ENCODE results near the gene NXF1. TPM values are rescaled to one million over a fixed set of nuclear protein-coding genes. Genes with fewer than 3 reads are reported as not detected.

The NXF1 gene
- total and polyA plus RNA-seq, 2 of the 13 experiments (the other 11 are each of a cell fraction or from before 2014, with no cell fraction given): 30.4 to 30.9 TPM

- TF ChIP-seq ZUFSP (CRISPR knock-in tag; IDR thresholded peaks at IDR 0.05; ENCODE audit: borderline replicate concordance) (no peak), NR0B2 (CRISPR knock-in tag; IDR thresholded peaks at IDR 0.05) (peak; percentile 53; the same call in 1 of the 2 replicates), TBX3 (IDR thresholded peaks at IDR 0.05; ENCODE audit: borderline replicate concordance) (no peak), ZNF746 (CRISPR knock-in tag; IDR thresholded peaks at IDR 0.05) (no peak), CC2D1A (CRISPR knock-in tag; IDR thresholded peaks at IDR 0.05) (no peak), YEATS4 (CRISPR knock-in tag; IDR thresholded peaks at IDR 0.05; ENCODE audit: borderline replicate concordance) (peak; percentile 55; the same call in 1 of the 2 replicates), E2F2 (CRISPR knock-in tag; IDR thresholded peaks at IDR 0.05; ENCODE audit: borderline replicate concordance) (no peak), TGIF2 (CRISPR knock-in tag; IDR thresholded peaks at IDR 0.05) (peak; percentile 39; the same call in 1 of the 2 replicates), SNAPC2 (CRISPR knock-in tag; IDR thresholded peaks at IDR 0.05) (no peak), KLF16 (CRISPR knock-in tag; IDR thresholded peaks at IDR 0.05) (peak in 1 of 2 experiments; percentile 86; a peak in 2 of 4 replicates), ZFP62 (CRISPR knock-in tag; IDR thresholded peaks at IDR 0.05) (no peak), PBX3 (CRISPR knock-in tag; IDR thresholded peaks at IDR 0.05; ENCODE audit: borderline replicate concordance) (no peak), ZC3H4 (CRISPR knock-in tag; IDR thresholded peaks at IDR 0.05; ENCODE audit: borderline replicate concordance) (no peak), ZNF761 (CRISPR knock-in tag; conservative IDR thresholded peaks at IDR 0.05) (no peak), HCFC1 (IDR thresholded peaks at IDR 0.05; ENCODE audit: low read depth, low read length) (no peak), ZFP82 (CRISPR knock-in tag; IDR thresholded peaks at IDR 0.05; ENCODE audit: borderline replicate concordance) (0 out of 2 replicates have a peak, but pooled peaks have one; percentile 22), ZNF512 (CRISPR knock-in tag; IDR thresholded peaks at IDR 0.05) (no peak), MYNN (CRISPR knock-in tag; IDR thresholded peaks at IDR 0.05; ENCODE audit: low read depth) (0 out of 2 replicates have a peak, but pooled peaks have one; percentile 56), ZMYM2 (CRISPR knock-in tag; IDR thresholded peaks at IDR 0.05) (no peak), MYPOP (CRISPR knock-in tag; IDR thresholded peaks at IDR 0.05) (peak; percentile 51; the same call in 1 of the 2 replicates), SMYD3 (CRISPR knock-in tag; IDR thresholded peaks at IDR 0.05) (no peak; the same call in 1 of the 2 replicates)
Measured at GRCh38 chr11:62791501-62792201, 13.6 kb downstream of the NXF1 start, which contains the start of gene TMEM223 (continued).
